Gastrocnemius medialis (tissue), 4 donors: ENCODE measurements around the gene RNMT.

Source experiments
- CTCF ChIP-seq, 5 experiments: fragments of 450-650 bp in 3 of 5; fragments of 200-600 bp in 2 of 5; sonication (generic) in 2 of 5; IDR thresholded peaks in 4 of 5; conservative IDR thresholded peaks in 1 of 5; 1 replicate in 4 of 5; 2 replicates in 1 of 5; pipeline ENCODE4 v1.5.1; 2016 to 2019; ENCODE audit warnings: antibody characterized with exemption in 5 of 5, mild to moderate bottlenecking in 3 of 5, moderate library complexity in 3 of 5
- POLR2A ChIP-seq, 2 donors: fragments of 450-650 bp; IDR thresholded peaks; one replicate each; pipeline ENCODE4 v1.6.1; 2017; ENCODE audit warnings: antibody characterized with exemption in 2 of 2, mild to moderate bottlenecking in 2 of 2, moderate library complexity in 2 of 2

GRCh38 chr18:13760047-13760446 lies 33.6 kb downstream of the RNMT start:
- TF ChIP-seq CTCF (IDR thresholded peaks at IDR 0.05 in 4 of 5, conservative IDR thresholded peaks at IDR 0.05 in 1 of 5) = no peak
- no peak for TF ChIP-seq POLR2A (IDR thresholded peaks at IDR 0.05)
